ENCODE results near the gene ZNF804B. TPM values are rescaled to one million over a fixed set of nuclear protein-coding genes. Genes with fewer than 3 reads are reported as not detected.

Gene ZNF804B
- total RNA-seq, 2 experiments from 2014 or later, result not detected

GRCh38 chr7:88757371-88757770, 2.1 kb upstream of the ZNF804B start:
- Histone ChIP-seq H3K79me2 (ENCODE audit: insufficient read depth, low read depth, low read length) (no peaks in the 10 kb centered on the region), H3K9me3 (ENCODE audit: low read length) (no peaks in the 10 kb centered on the region), H3K27ac (ENCODE audit: low read depth, low read length, poor library complexity, severe bottlenecking) (no peak overlapping the region), H3K9me2 (ENCODE audit: insufficient read depth, low read length) (no peaks in the 10 kb centered on the region), H2AFZ (ENCODE audit: low read length) (no peak overlapping the region), H3K4me3 (ENCODE audit: low read depth, low read length, poor library complexity, severe bottlenecking) (no peak overlapping the region), H3K4me1 (ENCODE audit: insufficient read depth, low read length, poor library complexity, severe bottlenecking) (no peaks in the 10 kb centered on the region), H3K36me3 (ENCODE audit: insufficient read depth, low read length) (no peaks in the 10 kb centered on the region), H3K4me2 (ENCODE audit: low read length) (no peak overlapping the region), H4K20me1 (ENCODE audit: insufficient read depth, low read length) (no peaks in the 10 kb centered on the region)
- TF ChIP-seq EZH2phosphoT487 (IDR thresholded peaks at IDR 0.05; ENCODE audit: borderline replicate concordance, low read depth, low read length) (no peak), CTCF (conservative IDR thresholded peaks at IDR 0.05; ENCODE audit: low read length) (no peak)
- ChIA-PET CTCF (ENCODE audit: unreplicated experiment) (no interaction called here), POLR2A (interaction anchor here (0.7 kb wide), 1 partner anchor 148 kb away, joined by 3 read pairs; no protein-coding TSS in a partner anchor)
- BruUV-seq (replicated peaks), result no TSS peak
- intact Hi-C loops (cut with micrococcal nuclease; ENCODE audit: unreplicated experiment), result no loop called here
- no peak for DNase-seq (ENCODE audit: low spot score)

GRCh38 chr7:88758381-88759229, 895 bp upstream of the ZNF804B start:
- H3K4me3 ChIP-seq (ENCODE audit: low read depth, low read length, poor library complexity, severe bottlenecking), result no peak overlapping the region
- intact Hi-C loops (cut with micrococcal nuclease; ENCODE audit: unreplicated experiment), result no loop called here
- ChIA-PET POLR2A (interaction anchor here (0.5 to 1.4 kb wide), 2 partner anchors 13 to 1427 kb away, joined by 4 read pairs; no protein-coding TSS in a partner anchor), CTCF (ENCODE audit: unreplicated experiment) (no interaction called here)
- no peak for TF ChIP-seq CTCF (conservative IDR thresholded peaks at IDR 0.05; ENCODE audit: low read length)
- TF ChIP-seq EZH2phosphoT487 (IDR thresholded peaks at IDR 0.05; ENCODE audit: borderline replicate concordance, low read depth, low read length), result no peak
- no TSS peak for BruUV-seq (replicated peaks)
- no peaks in the 10 kb centered on the region for H3K79me2 ChIP-seq (ENCODE audit: insufficient read depth, low read depth, low read length)
- H3K9me3 ChIP-seq (ENCODE audit: low read length), result no peaks in the 10 kb centered on the region
- H3K27ac ChIP-seq (ENCODE audit: low read depth, low read length, poor library complexity, severe bottlenecking), result no peak overlapping the region
- no peaks in the 10 kb centered on the region for H4K20me1 ChIP-seq (ENCODE audit: insufficient read depth, low read length)
- H2AFZ ChIP-seq (ENCODE audit: low read length), result no peak overlapping the region
- no peak overlapping the region for H3K4me2 ChIP-seq (ENCODE audit: low read length)
- no peaks in the 10 kb centered on the region for H3K4me1 ChIP-seq (ENCODE audit: insufficient read depth, low read length, poor library complexity, severe bottlenecking)
- H3K9me2 ChIP-seq (ENCODE audit: insufficient read depth, low read length), result no peaks in the 10 kb centered on the region
- H3K36me3 ChIP-seq (ENCODE audit: insufficient read depth, low read length), result no peaks in the 10 kb centered on the region
- DNase-seq (ENCODE audit: low spot score), result no peak

- no peaks in the 10 kb centered on the region for H3K9me3 ChIP-seq (ENCODE audit: low read length)
- H3K36me3 ChIP-seq (ENCODE audit: insufficient read depth, low read length), result no peaks in the 10 kb centered on the region
- no peak for TF ChIP-seq EZH2phosphoT487 (IDR thresholded peaks at IDR 0.05; ENCODE audit: borderline replicate concordance, low read depth, low read length)
- no peak for DNase-seq (ENCODE audit: low spot score)
- no peaks in the 10 kb centered on the region for H3K79me2 ChIP-seq (ENCODE audit: insufficient read depth, low read depth, low read length)
- ChIA-PET CTCF (ENCODE audit: unreplicated experiment) (no interaction called here), POLR2A (no interaction called here)
- no peak overlapping the region for H3K4me3 ChIP-seq (ENCODE audit: low read depth, low read length, poor library complexity, severe bottlenecking)
- no peaks in the 10 kb centered on the region for H3K4me1 ChIP-seq (ENCODE audit: insufficient read depth, low read length, poor library complexity, severe bottlenecking)
- H3K4me2 ChIP-seq (ENCODE audit: low read length), result no peak overlapping the region
- no TSS peak for BruUV-seq (replicated peaks)
- intact Hi-C loops (cut with micrococcal nuclease; ENCODE audit: unreplicated experiment), result no loop called here
- no peak overlapping the region for H3K27ac ChIP-seq (ENCODE audit: low read depth, low read length, poor library complexity, severe bottlenecking)
- no peaks in the 10 kb centered on the region for H4K20me1 ChIP-seq (ENCODE audit: insufficient read depth, low read length)
- no peaks in the 10 kb centered on the region for H3K9me2 ChIP-seq (ENCODE audit: insufficient read depth, low read length)
- no peak overlapping the region for H2AFZ ChIP-seq (ENCODE audit: low read length)
Observed at GRCh38 chr7:88760136-88760515, 626 bp downstream of the ZNF804B start.

Measured in OCI-LY7 (cell line).